Measurements from ENCODE around the gene DAB1.
"Not testable (repeated sequence)": the region's sequence is repeated elsewhere in the genome, so short reads cannot be mapped to it uniquely, and the experiment has no call there.

Gene DAB1

DNA sequence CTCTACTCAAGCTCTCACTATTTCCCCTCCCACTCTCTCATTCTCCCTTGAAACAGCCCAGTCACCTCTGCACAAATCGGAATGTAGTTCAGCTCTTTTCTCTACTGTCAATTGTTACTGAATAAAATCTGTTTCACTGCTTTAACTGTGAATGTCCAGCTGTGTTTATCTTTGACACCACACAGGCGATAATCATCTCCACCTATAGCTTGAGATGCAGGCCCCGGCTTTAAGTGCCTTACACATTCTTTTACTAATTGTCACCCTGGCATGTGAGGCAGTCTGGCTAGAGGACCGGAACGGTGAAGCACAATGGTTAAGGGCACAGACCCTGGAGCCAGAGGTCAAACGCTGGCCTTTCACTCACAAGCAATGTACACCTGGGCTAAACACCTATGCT lies 335.2 kb downstream of the DAB1 start:
- no peaks in the 10 kb centered on the region for H4K20me1 ChIP-seq (ENCODE audit: low read depth, low read length)
- H3F3A ChIP-seq (ENCODE audit: insufficient read depth): no peaks in the 10 kb centered on the region
- H3K27ac ChIP-seq (ENCODE audit: low read depth, low read length): no peak overlapping the region
- H3K4me2 ChIP-seq (ENCODE audit: low read depth, low read length, poor library complexity, severe bottlenecking): no peak overlapping the region
- no peak for TF ChIP-seq EZH2phosphoT487 (conservative IDR thresholded peaks at IDR 0.05; ENCODE audit: low read length)
- TF ChIP-seq, protein P1, sequence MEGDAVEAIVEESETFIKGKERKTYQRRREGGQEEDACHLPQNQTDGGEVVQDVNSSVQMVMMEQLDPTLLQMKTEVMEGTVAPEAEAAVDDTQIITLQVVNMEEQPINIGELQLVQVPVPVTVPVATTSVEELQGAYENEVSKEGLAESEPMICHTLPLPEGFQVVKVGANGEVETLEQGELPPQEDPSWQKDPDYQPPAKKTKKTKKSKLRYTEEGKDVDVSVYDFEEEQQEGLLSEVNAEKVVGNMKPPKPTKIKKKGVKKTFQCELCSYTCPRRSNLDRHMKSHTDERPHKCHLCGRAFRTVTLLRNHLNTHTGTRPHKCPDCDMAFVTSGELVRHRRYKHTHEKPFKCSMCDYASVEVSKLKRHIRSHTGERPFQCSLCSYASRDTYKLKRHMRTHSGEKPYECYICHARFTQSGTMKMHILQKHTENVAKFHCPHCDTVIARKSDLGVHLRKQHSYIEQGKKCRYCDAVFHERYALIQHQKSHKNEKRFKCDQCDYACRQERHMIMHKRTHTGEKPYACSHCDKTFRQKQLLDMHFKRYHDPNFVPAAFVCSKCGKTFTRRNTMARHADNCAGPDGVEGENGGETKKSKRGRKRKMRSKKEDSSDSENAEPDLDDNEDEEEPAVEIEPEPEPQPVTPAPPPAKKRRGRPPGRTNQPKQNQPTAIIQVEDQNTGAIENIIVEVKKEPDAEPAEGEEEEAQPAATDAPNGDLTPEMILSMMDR (IDR thresholded peaks at IDR 0.05; ENCODE audit: insufficient read depth, low read length, poor library complexity, severe bottlenecking): no peak
- H3K79me2 ChIP-seq (ENCODE audit: insufficient read depth, low read length): no peaks in the 10 kb centered on the region
- no peaks in the 10 kb centered on the region for H3K9me2 ChIP-seq (replicated peaks; ENCODE audit: insufficient read depth, low read length)
- H2AFZ ChIP-seq (ENCODE audit: low read depth, low read length, severe bottlenecking): no peak overlapping the region
- H3K9me3 ChIP-seq (ENCODE audit: insufficient read depth, low read length): no peaks in the 10 kb centered on the region
- no peaks in the 10 kb centered on the region for H3K36me3 ChIP-seq (ENCODE audit: low read length)
- H3K9ac ChIP-seq (ENCODE audit: low read length): no peak overlapping the region
- H3K4me3 ChIP-seq (ENCODE audit: insufficient read depth, low read length, poor library complexity, severe bottlenecking): no peak overlapping the region
- no peaks in the 10 kb centered on the region for H3K27me3 ChIP-seq (ENCODE audit: low read length)

DNA sequence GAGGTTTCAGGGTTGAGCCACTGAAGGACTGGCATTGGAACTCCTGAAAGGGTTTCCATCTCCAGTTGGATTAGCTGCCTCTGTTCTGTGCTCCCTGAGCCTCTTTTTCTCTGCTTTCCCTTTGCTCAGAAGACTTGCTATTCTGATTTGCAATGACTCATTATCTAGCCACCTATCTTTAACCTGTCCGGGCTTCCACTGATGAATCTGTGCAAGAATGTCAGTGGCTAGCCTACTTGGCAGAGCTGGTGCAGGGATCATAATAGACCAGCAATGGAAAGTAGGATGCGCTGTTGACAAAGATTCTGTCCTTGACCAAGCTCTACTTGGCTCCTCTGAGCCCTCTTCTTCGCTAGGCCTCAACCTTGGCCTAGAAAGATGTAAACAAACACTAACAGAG lies 336.2 kb downstream of the DAB1 start:
- H3K79me2 ChIP-seq (ENCODE audit: insufficient read depth, low read length); H3K36me3 ChIP-seq (ENCODE audit: low read length); H3K4me2 ChIP-seq (ENCODE audit: low read depth, low read length, poor library complexity, severe bottlenecking); H3F3A ChIP-seq (ENCODE audit: insufficient read depth); H3K9ac ChIP-seq (ENCODE audit: low read length); H3K9me2 ChIP-seq (replicated peaks; ENCODE audit: insufficient read depth, low read length); H3K27me3 ChIP-seq (ENCODE audit: low read length); H3K27ac ChIP-seq (ENCODE audit: low read depth, low read length); H2AFZ ChIP-seq (ENCODE audit: low read depth, low read length, severe bottlenecking); H4K20me1 ChIP-seq (ENCODE audit: low read depth, low read length); H3K4me3 ChIP-seq (ENCODE audit: insufficient read depth, low read length, poor library complexity, severe bottlenecking); H3K9me3 ChIP-seq (ENCODE audit: insufficient read depth, low read length): not testable (repeated sequence)

DNA sequence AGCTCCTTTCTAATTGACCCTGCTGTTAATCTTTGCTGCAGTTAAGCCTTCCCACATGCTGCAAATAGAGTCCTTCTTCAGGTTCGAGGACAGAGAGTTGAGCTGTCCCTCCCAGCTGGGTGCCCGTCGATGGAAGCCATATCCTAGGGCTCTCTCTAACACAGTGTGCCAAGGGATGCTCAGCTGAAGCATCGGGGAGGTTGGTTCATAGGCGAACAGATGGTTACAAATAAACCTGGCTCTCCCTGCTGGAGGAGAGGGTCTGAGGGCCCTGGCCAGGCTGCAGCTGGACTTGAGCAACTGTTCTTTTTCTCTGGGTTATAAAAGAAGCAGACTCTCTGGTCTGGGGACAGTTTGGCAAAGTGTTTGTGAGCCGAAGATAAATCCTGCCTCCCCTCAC lies 337.7 kb downstream of the DAB1 start:
- Histone ChIP-seq H3K27ac (ENCODE audit: low read depth, low read length) (no peak overlapping the region), H3K4me3 (ENCODE audit: insufficient read depth, low read length, poor library complexity, severe bottlenecking) (no peak overlapping the region), H3K79me2 (ENCODE audit: insufficient read depth, low read length) (no peaks in the 10 kb centered on the region), H3K4me2 (ENCODE audit: low read depth, low read length, poor library complexity, severe bottlenecking) (no peak overlapping the region), H3K36me3 (ENCODE audit: low read length) (no peaks in the 10 kb centered on the region), H3K9me2 (replicated peaks; ENCODE audit: insufficient read depth, low read length) (no peaks in the 10 kb centered on the region), H3F3A (ENCODE audit: insufficient read depth) (no peaks in the 10 kb centered on the region), H4K20me1 (ENCODE audit: low read depth, low read length) (no peaks in the 10 kb centered on the region), H3K9me3 (ENCODE audit: insufficient read depth, low read length) (no peaks in the 10 kb centered on the region), H3K9ac (ENCODE audit: low read length) (no peak overlapping the region), H3K27me3 (ENCODE audit: low read length) (no peaks in the 10 kb centered on the region), H2AFZ (ENCODE audit: low read depth, low read length, severe bottlenecking) (no peak overlapping the region)
- no peak for TF ChIP-seq EZH2phosphoT487 (conservative IDR thresholded peaks at IDR 0.05; ENCODE audit: low read length)
- TF ChIP-seq, protein P1 (IDR thresholded peaks at IDR 0.05; ENCODE audit: insufficient read depth, low read length, poor library complexity, severe bottlenecking): no peak

DNA sequence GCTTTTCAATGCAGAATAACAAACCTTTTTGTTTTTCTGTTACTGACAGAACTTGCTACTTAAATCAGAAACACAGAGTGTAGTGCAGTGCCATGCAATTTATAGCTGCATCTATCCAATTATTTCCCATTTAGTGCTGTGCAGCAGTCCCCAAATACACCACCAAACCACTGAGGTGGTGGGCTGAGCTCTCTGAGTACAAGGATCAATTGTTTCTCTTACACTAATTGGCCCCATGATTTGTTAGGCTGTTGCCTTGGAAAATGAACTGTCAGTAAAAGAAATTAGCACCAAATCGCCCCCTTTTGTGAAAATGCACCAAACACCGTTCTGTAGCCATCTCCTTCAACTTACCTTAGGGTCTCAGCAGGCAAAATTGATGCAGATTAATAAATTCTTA lies 339.2 kb downstream of the DAB1 start:
- Histone ChIP-seq H3K9me2 (replicated peaks; ENCODE audit: insufficient read depth, low read length) (no peaks in the 10 kb centered on the region), H4K20me1 (ENCODE audit: low read depth, low read length) (no peaks in the 10 kb centered on the region), H3K9ac (ENCODE audit: low read length) (no peak overlapping the region), H3K36me3 (ENCODE audit: low read length) (no peaks in the 10 kb centered on the region), H3K4me2 (ENCODE audit: low read depth, low read length, poor library complexity, severe bottlenecking) (no peak overlapping the region), H3K9me3 (ENCODE audit: insufficient read depth, low read length) (no peaks in the 10 kb centered on the region), H3F3A (ENCODE audit: insufficient read depth) (no peaks in the 10 kb centered on the region), H3K27ac (ENCODE audit: low read depth, low read length) (no peak overlapping the region), H3K4me3 (ENCODE audit: insufficient read depth, low read length, poor library complexity, severe bottlenecking) (no peak overlapping the region), H3K27me3 (ENCODE audit: low read length) (no peaks in the 10 kb centered on the region), H3K79me2 (ENCODE audit: insufficient read depth, low read length) (no peaks in the 10 kb centered on the region), H2AFZ (ENCODE audit: low read depth, low read length, severe bottlenecking) (no peak overlapping the region)
- TF ChIP-seq EZH2phosphoT487 (conservative IDR thresholded peaks at IDR 0.05; ENCODE audit: low read length): no peak
- TF ChIP-seq, protein P1 (IDR thresholded peaks at IDR 0.05; ENCODE audit: insufficient read depth, low read length, poor library complexity, severe bottlenecking): no peak
